ENCODE measurements around the gene FAIM2. TPM values are rescaled to one million over a fixed set of nuclear protein-coding genes. Genes with fewer than 3 reads are reported as not detected.

FAIM2 gene
- total RNA-seq, 1 donor from 2014 or later, result 1.6 TPM

DNA sequence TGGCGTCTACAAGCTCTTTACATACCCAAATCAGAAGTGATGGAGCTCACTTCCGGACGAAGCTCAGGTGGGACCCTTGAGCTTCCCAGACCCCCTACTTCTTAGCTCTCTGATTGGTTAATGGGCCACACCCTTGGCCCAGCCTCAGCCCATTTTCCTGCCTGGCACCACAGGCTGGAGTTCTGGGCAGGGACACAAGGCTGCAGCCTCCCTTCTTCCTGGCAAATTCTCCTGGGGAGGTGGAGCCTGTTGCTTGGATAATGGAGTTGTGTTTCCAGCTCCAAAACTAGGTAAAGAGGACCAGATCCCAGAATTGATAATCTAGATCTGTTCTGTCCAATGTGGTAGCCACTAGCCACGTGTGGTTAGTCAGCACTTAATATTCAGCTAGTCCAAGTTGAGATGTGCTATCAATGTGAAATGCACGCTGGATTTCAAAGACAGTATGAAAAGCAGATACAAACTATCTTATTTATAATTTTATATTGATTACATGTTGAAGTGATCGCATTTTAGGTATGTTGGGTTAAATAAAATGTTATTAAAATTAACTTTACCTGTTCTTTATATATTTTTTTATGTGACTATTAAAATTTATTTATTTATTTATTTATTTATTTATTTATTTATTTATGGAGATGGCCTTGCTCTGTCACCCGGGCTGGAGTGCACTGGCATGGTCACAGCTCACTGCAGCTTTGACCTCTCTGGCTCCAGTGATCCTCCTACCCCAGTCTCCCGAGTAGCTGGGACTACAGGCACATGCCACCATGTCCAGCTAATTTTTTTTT lies 12.6 kb upstream of the FAIM2 start:
- TF ChIP-seq, protein P1, sequence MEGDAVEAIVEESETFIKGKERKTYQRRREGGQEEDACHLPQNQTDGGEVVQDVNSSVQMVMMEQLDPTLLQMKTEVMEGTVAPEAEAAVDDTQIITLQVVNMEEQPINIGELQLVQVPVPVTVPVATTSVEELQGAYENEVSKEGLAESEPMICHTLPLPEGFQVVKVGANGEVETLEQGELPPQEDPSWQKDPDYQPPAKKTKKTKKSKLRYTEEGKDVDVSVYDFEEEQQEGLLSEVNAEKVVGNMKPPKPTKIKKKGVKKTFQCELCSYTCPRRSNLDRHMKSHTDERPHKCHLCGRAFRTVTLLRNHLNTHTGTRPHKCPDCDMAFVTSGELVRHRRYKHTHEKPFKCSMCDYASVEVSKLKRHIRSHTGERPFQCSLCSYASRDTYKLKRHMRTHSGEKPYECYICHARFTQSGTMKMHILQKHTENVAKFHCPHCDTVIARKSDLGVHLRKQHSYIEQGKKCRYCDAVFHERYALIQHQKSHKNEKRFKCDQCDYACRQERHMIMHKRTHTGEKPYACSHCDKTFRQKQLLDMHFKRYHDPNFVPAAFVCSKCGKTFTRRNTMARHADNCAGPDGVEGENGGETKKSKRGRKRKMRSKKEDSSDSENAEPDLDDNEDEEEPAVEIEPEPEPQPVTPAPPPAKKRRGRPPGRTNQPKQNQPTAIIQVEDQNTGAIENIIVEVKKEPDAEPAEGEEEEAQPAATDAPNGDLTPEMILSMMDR (conservative IDR thresholded peaks at IDR 0.05), result no peak
- no peaks in the 10 kb centered on the region for H3K9me3 Mint-ChIP-seq
- H3K27me3 Mint-ChIP-seq (ENCODE audit: low read depth), result peaks cover 6% of the 10 kb centered on the region
- no peak overlapping the region for H3K27ac Mint-ChIP-seq (ENCODE audit: unreplicated experiment)
- no peak for DNase-seq (ENCODE audit: low read depth, low spot score)
- no peak overlapping the region for H3K4me3 Mint-ChIP-seq
- peaks cover 4% of the 10 kb centered on the region for H3K4me1 Mint-ChIP-seq
- H3K36me3 Mint-ChIP-seq (ENCODE audit: low read depth), result no peaks in the 10 kb centered on the region

GRCh38 chr12:49912345-49913255 lies 8.9 kb upstream of the FAIM2 start:
- H3K4me1 Mint-ChIP-seq, result peaks cover 25% of the 10 kb centered on the region
- H3K9me3 Mint-ChIP-seq, result no peaks in the 10 kb centered on the region
- H3K36me3 Mint-ChIP-seq (ENCODE audit: low read depth), result no peaks in the 10 kb centered on the region
- peaks cover 6% of the 10 kb centered on the region for H3K27me3 Mint-ChIP-seq (ENCODE audit: low read depth)
- H3K4me3 Mint-ChIP-seq, result no peak overlapping the region
- TF ChIP-seq, protein P1 (conservative IDR thresholded peaks at IDR 0.05), result no peak
- no peak for DNase-seq (ENCODE audit: low read depth, low spot score)
- H3K27ac Mint-ChIP-seq (ENCODE audit: unreplicated experiment), result no peak overlapping the region

GRCh38 chr12:49911213-49911605 lies 7.5 kb upstream of the FAIM2 start:
- H3K9me3 Mint-ChIP-seq, result no peaks in the 10 kb centered on the region
- peaks cover 28% of the 10 kb centered on the region for H3K4me1 Mint-ChIP-seq
- no peaks in the 10 kb centered on the region for H3K36me3 Mint-ChIP-seq (ENCODE audit: low read depth)
- TF ChIP-seq, protein P1 (conservative IDR thresholded peaks at IDR 0.05), result no peak
- H3K4me3 Mint-ChIP-seq, result no peak overlapping the region
- H3K27ac Mint-ChIP-seq (ENCODE audit: unreplicated experiment), result no peak overlapping the region
- no peak for DNase-seq (ENCODE audit: low read depth, low spot score)
- peaks cover 10% of the 10 kb centered on the region for H3K27me3 Mint-ChIP-seq (ENCODE audit: low read depth)

DNA sequence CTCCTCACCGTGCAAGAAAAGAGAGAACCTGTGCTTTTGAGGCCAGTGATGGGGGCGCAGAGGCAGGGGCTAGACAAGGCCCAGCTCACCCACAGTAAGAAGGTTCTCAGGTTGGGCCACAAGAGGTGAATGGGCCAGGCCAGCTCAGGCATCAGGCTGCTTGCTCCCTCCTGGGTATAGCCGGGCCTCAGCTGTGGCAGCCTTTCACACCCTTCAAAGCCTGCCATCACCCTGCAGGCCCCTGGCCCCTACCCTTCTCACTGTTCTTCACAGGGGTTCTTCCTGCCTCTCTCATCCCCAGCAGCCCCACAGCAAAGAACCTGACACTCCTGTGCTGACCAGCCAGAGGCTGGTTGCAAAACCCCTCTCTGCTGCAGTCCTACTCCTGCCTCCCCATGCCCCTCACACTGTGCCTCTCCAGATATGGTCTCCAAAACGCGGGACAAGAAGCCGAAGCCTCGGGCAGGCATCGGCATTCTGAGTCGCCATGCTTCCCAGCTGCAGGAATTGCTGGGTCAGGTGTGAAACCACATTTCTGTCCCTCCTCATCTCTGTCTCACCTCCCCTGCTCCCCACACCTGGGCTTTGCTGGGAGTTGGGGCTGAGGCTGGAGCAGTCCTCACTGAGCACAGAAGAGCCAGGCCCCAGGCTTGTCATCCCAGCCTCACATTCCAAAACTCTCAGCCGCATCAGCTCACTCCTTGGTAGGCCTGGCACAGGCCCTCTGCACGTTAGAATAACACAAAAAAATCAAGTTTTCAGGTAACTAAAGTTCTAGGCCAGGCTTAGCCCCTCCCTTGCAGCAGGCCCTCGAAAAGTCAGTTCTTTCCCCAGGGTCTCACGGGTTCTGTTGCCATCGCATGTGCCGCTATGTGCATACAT lies 6.9 kb upstream of the FAIM2 start:
- Mint-ChIP-seq H3K9me3 (no peaks in the 10 kb centered on the region), H3K27ac (ENCODE audit: unreplicated experiment) (peak overlapping the region; percentile 22), H3K27me3 (ENCODE audit: low read depth) (peaks cover 14% of the 10 kb centered on the region), H3K4me1 (peaks cover 28% of the 10 kb centered on the region), H3K36me3 (ENCODE audit: low read depth) (no peaks in the 10 kb centered on the region), H3K4me3 (no peak overlapping the region)
- TF ChIP-seq, protein P1 (conservative IDR thresholded peaks at IDR 0.05), result no peak
- no peak for DNase-seq (ENCODE audit: low read depth, low spot score)

GRCh38 chr12:49909826-49910225 lies 6.1 kb upstream of the FAIM2 start:
- Mint-ChIP-seq H3K9me3 (no peaks in the 10 kb centered on the region), H3K27me3 (ENCODE audit: low read depth) (peaks cover 16% of the 10 kb centered on the region), H3K27ac (ENCODE audit: unreplicated experiment) (no peak overlapping the region), H3K4me3 (no peak overlapping the region), H3K36me3 (ENCODE audit: low read depth) (no peaks in the 10 kb centered on the region), H3K4me1 (peaks cover 28% of the 10 kb centered on the region)
- peak; percentile 30 for DNase-seq (ENCODE audit: low read depth, low spot score)
- TF ChIP-seq, protein P1 (conservative IDR thresholded peaks at IDR 0.05), result no peak

Measured in neural crest cell (in vitro differentiated cells).